K562 (cell line): Measurements from ENCODE around the gene KCTD7. TPM values are rescaled to one million over a fixed set of nuclear protein-coding genes. Genes with fewer than 3 reads are reported as not detected.

Experiments
- ADNP ChIP-seq: fragments of 200-800 bp; sonication (Bioruptor generic); IDR thresholded peaks from 2 replicates; pipeline ENCODE4 v1.6.1; 2016; ENCODE audit warnings: missing genetic modification characterization, missing compliant biosample characterization
- ATF4 ChIP-seq: fragments of 450-650 bp; formaldehyde crosslinking; IDR thresholded peaks from 2 replicates; pipeline ENCODE4 v1.4.0; 2022; ENCODE audit warnings: mild to moderate bottlenecking, moderate library complexity
- EHMT2 ChIP-seq: fragments of 450-650 bp; IDR thresholded peaks from 2 replicates; pipeline ENCODE4 v1.6.1; 2018; ENCODE audit warnings: antibody characterized with exemption
- ETV6 ChIP-seq, 3 experiments: fragments of 150-350 bp in 1 of 3; sonication (generic) in 1 of 3; formaldehyde crosslinking in 1 of 3; IDR thresholded peaks; 2 replicates each; pipeline versions ENCODE4 v1.6.1 to v1.8.0; 2014 to 2022; ENCODE audit warnings: borderline replicate concordance in 2 of 3, low read depth in 2 of 3, antibody characterized with exemption in 1 of 3, low read length in 1 of 3, mild to moderate bottlenecking in 1 of 3, missing genetic modification reagents in 1 of 3
- HNRNPK ChIP-seq: fragments of 200-400 bp; formaldehyde crosslinking; IDR thresholded peaks from one replicate; pipeline ENCODE4 v1.6.1; 2018; ENCODE audit warnings: mild to moderate bottlenecking, low read depth, low read length; ENCODE audit not compliant: poor library complexity, severe bottlenecking
- IFI16 ChIP-seq: fragments of 250-450 bp; sonication (Bioruptor Pico); IDR thresholded peaks from 2 replicates; pipeline ENCODE4 v2.1.2; 2022; ENCODE audit warnings: mild to moderate bottlenecking, inconsistent platforms
- KAT7 ChIP-seq: sonication (generic); formaldehyde crosslinking; IDR thresholded peaks from 2 replicates; pipeline ENCODE4 v1.8.0; 2022; ENCODE audit warnings: missing genetic modification reagents, mild to moderate bottlenecking, borderline replicate concordance
- MEF2D ChIP-seq: conservative IDR thresholded peaks from 2 replicates; pipeline ENCODE4 v1.6.1; 2016; ENCODE audit warnings: low read depth, missing genetic modification characterization, missing compliant biosample characterization
- MTA1 ChIP-seq: fragments of 450-650 bp; IDR thresholded peaks from 2 replicates; pipeline ENCODE4 v1.6.1; 2017; ENCODE audit warnings: borderline replicate concordance
- MTA3 ChIP-seq: fragments of 450-650 bp; formaldehyde crosslinking; IDR thresholded peaks from 2 replicates; pipeline ENCODE4 v1.6.1; 2017; ENCODE audit warnings: mild to moderate bottlenecking, borderline replicate concordance
- MTF1 ChIP-seq: fragments of 250-450 bp; sonication (Bioruptor Pico); IDR thresholded peaks from 2 replicates; pipeline ENCODE4 v1.9.0; 2021; ENCODE audit warnings: moderate library complexity, mild to moderate bottlenecking, inconsistent platforms, borderline replicate concordance
- NBN ChIP-seq: fragments of 450-650 bp; IDR thresholded peaks from 2 replicates; pipeline ENCODE4 v1.6.1; 2016; ENCODE audit warnings: low read depth, mild to moderate bottlenecking
- NELFE ChIP-seq: IDR thresholded peaks from 2 replicates; pipeline ENCODE4 v1.6.1; 2011; ENCODE audit warnings: mild to moderate bottlenecking; ENCODE audit not compliant: insufficient read depth, insufficient read length
- NFIC ChIP-seq: fragments of 450-650 bp; IDR thresholded peaks from 2 replicates; pipeline ENCODE4 v1.6.1; 2017; ENCODE audit warnings: mild to moderate bottlenecking, inconsistent platforms
- PHB ChIP-seq: fragments of 250-450 bp; sonication (Bioruptor Pico); IDR thresholded peaks from 2 replicates; pipeline ENCODE4 v1.5.0; 2021
- PRMT5 ChIP-seq: sonication (generic); formaldehyde crosslinking; IDR thresholded peaks from 2 replicates; pipeline ENCODE4 v1.5.0; 2020; ENCODE audit warnings: missing genetic modification reagents
- PURB ChIP-seq: sonication (generic); formaldehyde crosslinking; IDR thresholded peaks from 2 replicates; pipeline ENCODE4 v1.9.0; 2021; ENCODE audit warnings: low read depth, mild to moderate bottlenecking, missing genetic modification reagents
- RHOXF2B ChIP-seq: fragments of 250-450 bp; sonication (Bioruptor Pico); conservative IDR thresholded peaks from 2 replicates; pipeline ENCODE4 v1.5.1; 2021
- RNF2 ChIP-seq: sonication (generic); IDR thresholded peaks from 2 replicates; pipeline ENCODE4 v1.6.1; 2016
- SIN3A ChIP-seq, 2 experiments: fragments of 150-350 bp in 1 of 2; IDR thresholded peaks; 2 replicates each; pipeline ENCODE4 v1.6.1; 2011 to 2016; ENCODE audit warnings: borderline replicate concordance in 2 of 2, low read depth in 2 of 2, low read length in 2 of 2, mild to moderate bottlenecking in 2 of 2, moderate library complexity in 2 of 2; ENCODE audit not compliant: control insufficient read depth in 1 of 2
- SMARCA4 ChIP-seq: fragments of 450-650 bp; IDR thresholded peaks from 2 replicates; pipeline ENCODE4 v1.6.1; 2016
- TAF15 ChIP-seq: fragments of 200-400 bp; formaldehyde crosslinking; IDR thresholded peaks from 2 replicates; pipeline ENCODE4 v1.6.1; 2017; ENCODE audit warnings: mild to moderate bottlenecking, low read depth, low read length, moderate library complexity
- TRIM24 ChIP-seq, 2 experiments: fragments of 450-650 bp; IDR thresholded peaks; 2 replicates each; pipeline ENCODE4 v1.6.1; 2016
- ZNF133 ChIP-seq: fragments of 250-450 bp; sonication (Bioruptor Pico); IDR thresholded peaks from 2 replicates; pipeline ENCODE4 v1.4.0; 2020; ENCODE audit warnings: mild to moderate bottlenecking
- ZNF140 ChIP-seq: fragments of 250-450 bp; sonication (Bioruptor Pico); IDR thresholded peaks from 2 replicates; pipeline ENCODE4 v1.8.0; 2021; ENCODE audit warnings: moderate library complexity, mild to moderate bottlenecking, inconsistent platforms
- ZNF143 ChIP-seq: sonication (generic); formaldehyde crosslinking; IDR thresholded peaks from 2 replicates; pipeline ENCODE4 v1.9.0; 2022; ENCODE audit warnings: mild to moderate bottlenecking, missing genetic modification reagents
- ZNF175 ChIP-seq: fragments of 200-800 bp; sonication (Bioruptor generic); IDR thresholded peaks from 2 replicates; pipeline ENCODE4 v1.6.1; 2016; ENCODE audit warnings: low read depth, mild to moderate bottlenecking, missing genetic modification characterization, missing compliant biosample characterization
- polyA plus RNA-seq, 8 experiments: library from polyadenylated mRNA; depleted of rRNA in 4 of 8; stranded (reverse) in 5 of 8; unstranded in 3 of 8; fragments of >200 nt; fragmentation: Nextera tagmentation in 2 of 8; fragmentation: Illumina TruSeq in 1 of 8; extraction: Ambion mirVana in 2 of 8; extraction: Trizol in 1 of 8; gene quantifications; 2 replicates each; pipeline versions ENCODE4 v1.2.1 to v1.2.3, GENCODE V29; 2011 to 2014; ENCODE audit warnings: inconsistent platforms in 1 of 8, missing spikeins in 1 of 8
- total RNA-seq, 7 experiments: library from RNA; depleted of rRNA in 6 of 7; stranded (reverse); fragments of >200 nt in 6 of 7; fragmentation: Illumina TruSeq in 2 of 7; extraction: Trizol in 2 of 7; gene quantifications; 2 replicates each; pipeline versions ENCODE4 v1.2.1 to v1.2.3, GENCODE V29; 2011 to 2021; ENCODE audit warnings: low replicate concordance in 1 of 7
- TF ChIP-seq, protein P1 (sequence below): sonication (generic); formaldehyde crosslinking; IDR thresholded peaks from 2 replicates; pipeline ENCODE4 v1.8.1; 2022; ENCODE audit warnings: missing genetic modification reagents
- TF ChIP-seq, protein P2 (sequence below): fragments of 450-650 bp; IDR thresholded peaks from 2 replicates; pipeline ENCODE4 v1.6.1; 2018; ENCODE audit warnings: mild to moderate bottlenecking, low read depth; ENCODE audit not compliant: partially characterized antibody

KCTD7 gene
- total and polyA plus RNA-seq, 9 of the 15 experiments (the other 6 are each of a cell fraction or from before 2014, with no cell fraction given), result 1.5 to 26.0 (median 9.0) TPM

DNA sequence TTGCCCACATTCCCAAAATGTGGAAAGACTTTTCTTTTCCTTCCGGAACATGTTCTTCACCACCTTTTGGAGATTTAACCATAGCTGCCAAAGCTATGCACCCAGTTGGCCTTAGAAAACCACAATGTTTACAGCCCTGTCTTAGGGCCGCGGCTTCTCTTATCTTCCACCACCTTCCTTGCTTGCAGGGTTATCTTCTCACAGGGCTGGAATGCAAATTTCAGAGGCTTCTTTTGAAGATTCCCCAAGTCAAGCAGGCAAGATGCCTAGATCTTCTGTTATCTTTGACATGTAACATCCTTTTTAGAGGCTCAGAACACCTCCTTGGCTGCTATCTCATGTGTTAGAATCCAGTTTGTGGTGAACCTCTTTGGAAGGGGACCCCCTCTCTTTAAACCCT is 11.1 kb downstream of the KCTD7 start (continued):
- TF ChIP-seq NELFE (no peak), MTF1 (no peak), PHB (CRISPR knock-in tag) (no peak), KAT7 (CRISPR knock-in tag) (no peak; the same call in 1 of the 2 replicates), ZNF143 (CRISPR knock-in tag) (no peak), ZNF133 (CRISPR knock-in tag) (no peak), TAF15 (no peak), HNRNPK (no peak), PRMT5 (CRISPR knock-in tag) (no peak), MEF2D (tag) (peak; percentile 65; the same call in 1 of the 2 replicates), SIN3A (IDR thresholded peaks at IDR 0.05; ENCODE audit: borderline replicate concordance in 2 of 2, control insufficient read depth in 1 of 2, low read depth in 2 of 2, low read length in 2 of 2) (peak in 1 of 2 experiments; percentile 41; a peak in 1 of 4 replicates), ETV6 (IDR thresholded peaks at IDR 0.05; ENCODE audit: borderline replicate concordance in 1 of 2, low read depth in 2 of 2, low read length in 1 of 2) (0 out of 4 replicates have a peak, but pooled peaks of 1 of the 2 experiments have one; percentile 30), ETV6 (CRISPR knock-in tag; IDR thresholded peaks at IDR 0.05; ENCODE audit: borderline replicate concordance) (no peak), TRIM24 (IDR thresholded peaks at IDR 0.05) (peak; percentile 61 to 81; a peak in 3 of 4 replicates), ZNF175 (0 out of 2 replicates have a peak, but pooled peaks have one; percentile 26), RHOXF2B (no peak), NBN (peak; percentile 75), RNF2 (peak; percentile 68; the same call in 1 of the 2 replicates), SMARCA4 (peak; percentile 96), NFIC (peak; percentile 84), IFI16 (CRISPR knock-in tag) (no peak), ZNF140 (CRISPR knock-in tag) (no peak), MTA3 (peak; percentile 69), EHMT2 (peak; percentile 57; the same call in 1 of the 2 replicates), MTA1 (peak; percentile 85), ADNP (tag) (no peak), ATF4 (0 out of 2 replicates have a peak, but pooled peaks have one; percentile 24), PURB (CRISPR knock-in tag) (no peak)
- TF ChIP-seq, protein P1, sequence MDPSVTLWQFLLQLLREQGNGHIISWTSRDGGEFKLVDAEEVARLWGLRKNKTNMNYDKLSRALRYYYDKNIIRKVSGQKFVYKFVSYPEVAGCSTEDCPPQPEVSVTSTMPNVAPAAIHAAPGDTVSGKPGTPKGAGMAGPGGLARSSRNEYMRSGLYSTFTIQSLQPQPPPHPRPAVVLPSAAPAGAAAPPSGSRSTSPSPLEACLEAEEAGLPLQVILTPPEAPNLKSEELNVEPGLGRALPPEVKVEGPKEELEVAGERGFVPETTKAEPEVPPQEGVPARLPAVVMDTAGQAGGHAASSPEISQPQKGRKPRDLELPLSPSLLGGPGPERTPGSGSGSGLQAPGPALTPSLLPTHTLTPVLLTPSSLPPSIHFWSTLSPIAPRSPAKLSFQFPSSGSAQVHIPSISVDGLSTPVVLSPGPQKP, result no peak
- TF ChIP-seq, protein P2, sequence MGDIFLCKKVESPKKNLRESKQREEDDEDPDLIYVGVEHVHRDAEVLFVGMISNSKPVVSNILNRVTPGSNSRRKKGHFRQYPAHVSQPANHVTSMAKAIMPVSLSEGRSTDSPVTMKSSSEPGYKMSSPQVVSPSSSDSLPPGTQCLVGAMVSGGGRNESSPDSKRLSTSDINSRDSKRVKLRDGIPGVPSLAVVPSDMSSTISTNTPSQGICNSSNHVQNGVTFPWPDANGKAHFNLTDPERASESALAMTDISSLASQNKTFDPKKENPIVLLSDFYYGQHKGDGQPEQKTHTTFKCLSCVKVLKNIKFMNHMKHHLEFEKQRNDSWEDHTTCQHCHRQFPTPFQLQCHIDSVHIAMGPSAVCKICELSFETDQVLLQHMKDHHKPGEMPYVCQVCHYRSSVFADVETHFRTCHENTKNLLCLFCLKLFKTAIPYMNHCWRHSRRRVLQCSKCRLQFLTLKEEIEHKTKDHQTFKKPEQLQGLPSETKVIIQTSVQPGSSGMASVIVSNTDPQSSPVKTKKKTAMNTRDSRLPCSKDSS, result no peak
